H1 (cell line): ENCODE results near the gene ARHGAP18. TPM values are rescaled to one million over a fixed set of nuclear protein-coding genes. Genes with fewer than 3 reads are reported as not detected.

ENCODE experiments used
- BACH1 ChIP-seq: IDR thresholded peaks from 2 replicates; pipeline ENCODE4 v1.6.1; 2012; ENCODE audit warnings: low read length, improper control_type of control experiment
- CBX5 ChIP-seq: fragments of 300-800, 300-1000 bp; sonication (generic); IDR thresholded peaks from 2 replicates; pipeline ENCODE4 v1.7.1; 2016; ENCODE audit warnings: antibody characterized with exemption, low read length, low read depth
- PHF8 ChIP-seq: fragments of 200-600 bp; sonication (generic); conservative IDR thresholded peaks from 2 replicates; pipeline ENCODE4 v1.7.1; 2012; ENCODE audit warnings: low read depth, mild to moderate bottlenecking, inconsistent platforms, low read length, moderate library complexity
- RXRA ChIP-seq: IDR thresholded peaks from 2 replicates; pipeline ENCODE4 v1.6.1; 2011; ENCODE audit warnings: low read depth, mild to moderate bottlenecking, low read length, moderate library complexity; ENCODE audit not compliant: insufficient read depth
- SRF ChIP-seq: IDR thresholded peaks from 2 replicates; pipeline ENCODE4 v1.6.1; 2011; ENCODE audit warnings: mild to moderate bottlenecking, low read depth, low read length, moderate library complexity
- polyA plus RNA-seq, 7 experiments: library from polyadenylated mRNA; depleted of rRNA in 3 of 7; stranded (reverse) in 5 of 7; unstranded in 2 of 7; fragments of >200 nt in 5 of 7; fragments of 200-250 nt in 2 of 7; gene quantifications; 1 replicate in 5 of 7; 2 replicates in 1 of 7; 4 replicates in 1 of 7; pipeline versions ENCODE4 v1.2.1 to v1.2.3, GENCODE V29; 2011 to 2013; ENCODE audit warnings: missing spikeins in 2 of 7, mixed read lengths in 2 of 7
- total RNA-seq: library from RNA; stranded (reverse); fragmentation: NEBNext Ultra II Directional; extraction: Animal tissue kit (Norgen Biotek cat#: 25700); gene quantifications from 2 replicates; pipeline ENCODE4 v1.2.1, GENCODE V29; 2021
- TF ChIP-seq, protein P1 (sequence below): fragments of 300-600 bp; sonication (generic); IDR thresholded peaks from 2 replicates; pipeline ENCODE4 v1.7.1; 2012; ENCODE audit warnings: low read length, moderate library complexity, mild to moderate bottlenecking, inconsistent platforms; ENCODE audit not compliant: insufficient replicate concordance

ARHGAP18 gene
- total and polyA plus RNA-seq, 2 of the 8 experiments (the other 6 are each of a cell fraction or from before 2014, with no cell fraction given): 0.83 to 4.5 TPM

DNA sequence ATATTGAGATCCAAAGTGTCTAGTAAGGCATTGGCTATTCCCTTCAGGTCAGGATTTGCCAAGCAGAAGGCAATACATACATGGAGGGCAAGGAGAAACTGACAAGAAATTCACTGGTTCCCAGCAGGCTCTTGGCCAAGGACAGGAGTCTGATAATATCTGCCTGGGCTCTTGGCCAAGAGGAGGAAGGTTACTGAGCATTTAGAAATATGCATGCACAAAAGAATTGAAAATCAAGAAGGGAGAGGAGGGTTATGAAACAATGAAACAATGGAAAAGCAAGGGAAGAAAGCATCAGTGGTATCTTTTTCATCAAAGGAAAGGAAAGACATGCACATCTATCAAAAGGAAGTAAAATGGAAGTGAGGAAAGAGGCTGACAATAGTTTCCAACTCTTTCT is 42.4 kb downstream of the ARHGAP18 start (continued):
- no peak for TF ChIP-seq RXRA
- no peak for TF ChIP-seq PHF8
- TF ChIP-seq, protein P1, sequence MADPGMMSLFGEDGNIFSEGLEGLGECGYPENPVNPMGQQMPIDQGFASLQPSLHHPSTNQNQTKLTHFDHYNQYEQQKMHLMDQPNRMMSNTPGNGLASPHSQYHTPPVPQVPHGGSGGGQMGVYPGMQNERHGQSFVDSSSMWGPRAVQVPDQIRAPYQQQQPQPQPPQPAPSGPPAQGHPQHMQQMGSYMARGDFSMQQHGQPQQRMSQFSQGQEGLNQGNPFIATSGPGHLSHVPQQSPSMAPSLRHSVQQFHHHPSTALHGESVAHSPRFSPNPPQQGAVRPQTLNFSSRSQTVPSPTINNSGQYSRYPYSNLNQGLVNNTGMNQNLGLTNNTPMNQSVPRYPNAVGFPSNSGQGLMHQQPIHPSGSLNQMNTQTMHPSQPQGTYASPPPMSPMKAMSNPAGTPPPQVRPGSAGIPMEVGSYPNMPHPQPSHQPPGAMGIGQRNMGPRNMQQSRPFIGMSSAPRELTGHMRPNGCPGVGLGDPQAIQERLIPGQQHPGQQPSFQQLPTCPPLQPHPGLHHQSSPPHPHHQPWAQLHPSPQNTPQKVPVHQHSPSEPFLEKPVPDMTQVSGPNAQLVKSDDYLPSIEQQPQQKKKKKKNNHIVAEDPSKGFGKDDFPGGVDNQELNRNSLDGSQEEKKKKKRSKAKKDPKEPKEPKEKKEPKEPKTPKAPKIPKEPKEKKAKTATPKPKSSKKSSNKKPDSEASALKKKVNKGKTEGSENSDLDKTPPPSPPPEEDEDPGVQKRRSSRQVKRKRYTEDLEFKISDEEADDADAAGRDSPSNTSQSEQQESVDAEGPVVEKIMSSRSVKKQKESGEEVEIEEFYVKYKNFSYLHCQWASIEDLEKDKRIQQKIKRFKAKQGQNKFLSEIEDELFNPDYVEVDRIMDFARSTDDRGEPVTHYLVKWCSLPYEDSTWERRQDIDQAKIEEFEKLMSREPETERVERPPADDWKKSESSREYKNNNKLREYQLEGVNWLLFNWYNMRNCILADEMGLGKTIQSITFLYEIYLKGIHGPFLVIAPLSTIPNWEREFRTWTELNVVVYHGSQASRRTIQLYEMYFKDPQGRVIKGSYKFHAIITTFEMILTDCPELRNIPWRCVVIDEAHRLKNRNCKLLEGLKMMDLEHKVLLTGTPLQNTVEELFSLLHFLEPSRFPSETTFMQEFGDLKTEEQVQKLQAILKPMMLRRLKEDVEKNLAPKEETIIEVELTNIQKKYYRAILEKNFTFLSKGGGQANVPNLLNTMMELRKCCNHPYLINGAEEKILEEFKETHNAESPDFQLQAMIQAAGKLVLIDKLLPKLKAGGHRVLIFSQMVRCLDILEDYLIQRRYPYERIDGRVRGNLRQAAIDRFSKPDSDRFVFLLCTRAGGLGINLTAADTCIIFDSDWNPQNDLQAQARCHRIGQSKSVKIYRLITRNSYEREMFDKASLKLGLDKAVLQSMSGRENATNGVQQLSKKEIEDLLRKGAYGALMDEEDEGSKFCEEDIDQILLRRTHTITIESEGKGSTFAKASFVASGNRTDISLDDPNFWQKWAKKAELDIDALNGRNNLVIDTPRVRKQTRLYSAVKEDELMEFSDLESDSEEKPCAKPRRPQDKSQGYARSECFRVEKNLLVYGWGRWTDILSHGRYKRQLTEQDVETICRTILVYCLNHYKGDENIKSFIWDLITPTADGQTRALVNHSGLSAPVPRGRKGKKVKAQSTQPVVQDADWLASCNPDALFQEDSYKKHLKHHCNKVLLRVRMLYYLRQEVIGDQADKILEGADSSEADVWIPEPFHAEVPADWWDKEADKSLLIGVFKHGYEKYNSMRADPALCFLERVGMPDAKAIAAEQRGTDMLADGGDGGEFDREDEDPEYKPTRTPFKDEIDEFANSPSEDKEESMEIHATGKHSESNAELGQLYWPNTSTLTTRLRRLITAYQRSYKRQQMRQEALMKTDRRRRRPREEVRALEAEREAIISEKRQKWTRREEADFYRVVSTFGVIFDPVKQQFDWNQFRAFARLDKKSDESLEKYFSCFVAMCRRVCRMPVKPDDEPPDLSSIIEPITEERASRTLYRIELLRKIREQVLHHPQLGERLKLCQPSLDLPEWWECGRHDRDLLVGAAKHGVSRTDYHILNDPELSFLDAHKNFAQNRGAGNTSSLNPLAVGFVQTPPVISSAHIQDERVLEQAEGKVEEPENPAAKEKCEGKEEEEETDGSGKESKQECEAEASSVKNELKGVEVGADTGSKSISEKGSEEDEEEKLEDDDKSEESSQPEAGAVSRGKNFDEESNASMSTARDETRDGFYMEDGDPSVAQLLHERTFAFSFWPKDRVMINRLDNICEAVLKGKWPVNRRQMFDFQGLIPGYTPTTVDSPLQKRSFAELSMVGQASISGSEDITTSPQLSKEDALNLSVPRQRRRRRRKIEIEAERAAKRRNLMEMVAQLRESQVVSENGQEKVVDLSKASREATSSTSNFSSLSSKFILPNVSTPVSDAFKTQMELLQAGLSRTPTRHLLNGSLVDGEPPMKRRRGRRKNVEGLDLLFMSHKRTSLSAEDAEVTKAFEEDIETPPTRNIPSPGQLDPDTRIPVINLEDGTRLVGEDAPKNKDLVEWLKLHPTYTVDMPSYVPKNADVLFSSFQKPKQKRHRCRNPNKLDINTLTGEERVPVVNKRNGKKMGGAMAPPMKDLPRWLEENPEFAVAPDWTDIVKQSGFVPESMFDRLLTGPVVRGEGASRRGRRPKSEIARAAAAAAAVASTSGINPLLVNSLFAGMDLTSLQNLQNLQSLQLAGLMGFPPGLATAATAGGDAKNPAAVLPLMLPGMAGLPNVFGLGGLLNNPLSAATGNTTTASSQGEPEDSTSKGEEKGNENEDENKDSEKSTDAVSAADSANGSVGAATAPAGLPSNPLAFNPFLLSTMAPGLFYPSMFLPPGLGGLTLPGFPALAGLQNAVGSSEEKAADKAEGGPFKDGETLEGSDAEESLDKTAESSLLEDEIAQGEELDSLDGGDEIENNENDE: no peak
- TF ChIP-seq CBX5: no peak
- no peak for TF ChIP-seq SRF
- TF ChIP-seq BACH1: no peak
- TF ChIP-seq, all 59 proteins: peak for 0
